Activated CD4-positive, alpha-beta T cell treated with anti-CD3 and anti-CD28 coated beads, Interleukin-2, amount 10 ng/mL, durations not matched to agents 7 days and 5 days (primary cell): ENCODE data around the gene RGS17. TPM values are rescaled to one million over a fixed set of nuclear protein-coding genes. Genes with fewer than 3 reads are reported as not detected.
A peak's percentile ranks its signal among the peaks of the same experiment; 100 is the strongest.
"Not testable (repeated sequence)": the region's sequence is repeated elsewhere in the genome, so short reads cannot be mapped to it uniquely, and the experiment has no call there.

Source experiments
- CTCF ChIA-PET: fragments of 350-600 bp; sonication (Branson Sonifier 250); formaldehyde crosslinking; loops from one replicate; lab custom pipeline; 2021; ENCODE audit warnings: antibody characterized with exemption; lab: Charles Lee
- POLR2A ChIA-PET: fragments of 350-600 bp; sonication (Branson Sonifier 250); formaldehyde crosslinking; loops from one replicate; lab custom pipeline; 2021; ENCODE audit warnings: antibody characterized with exemption; lab: Charles Lee
- DNase-seq: peaks from one replicate; pipeline ENCODE4 v3.0.0-alpha.2; 2020
- H3K27ac Mint-ChIP-seq: one replicate; pipeline ENCODE4 v1.8.0; 2021; ENCODE audit warnings: mild to moderate bottlenecking, moderate library complexity, mixed read lengths
- H3K27me3 Mint-ChIP-seq: one replicate; pipeline ENCODE4 v1.8.0; 2021; ENCODE audit warnings: mixed read lengths
- H3K36me3 Mint-ChIP-seq: one replicate; pipeline ENCODE4 v1.8.0; 2021; ENCODE audit warnings: low read depth, mixed read lengths
- H3K4me1 Mint-ChIP-seq: one replicate; pipeline ENCODE4 v1.8.0; 2021; ENCODE audit warnings: mixed read lengths
- H3K4me3 Mint-ChIP-seq: one replicate; pipeline ENCODE4 v1.8.0; 2021; ENCODE audit warnings: mild to moderate bottlenecking, moderate library complexity, mixed read lengths
- H3K9me3 Mint-ChIP-seq: one replicate; pipeline ENCODE4 v1.8.0; 2021; ENCODE audit warnings: mixed read lengths
- total RNA-seq, 2 experiments: library from RNA; stranded (reverse); gene quantifications; one replicate each; pipeline ENCODE4 v1.2.3, GENCODE V29; 2021

RGS17 gene
- total RNA-seq, 2 experiments from 2014 or later, result not detected

DNA sequence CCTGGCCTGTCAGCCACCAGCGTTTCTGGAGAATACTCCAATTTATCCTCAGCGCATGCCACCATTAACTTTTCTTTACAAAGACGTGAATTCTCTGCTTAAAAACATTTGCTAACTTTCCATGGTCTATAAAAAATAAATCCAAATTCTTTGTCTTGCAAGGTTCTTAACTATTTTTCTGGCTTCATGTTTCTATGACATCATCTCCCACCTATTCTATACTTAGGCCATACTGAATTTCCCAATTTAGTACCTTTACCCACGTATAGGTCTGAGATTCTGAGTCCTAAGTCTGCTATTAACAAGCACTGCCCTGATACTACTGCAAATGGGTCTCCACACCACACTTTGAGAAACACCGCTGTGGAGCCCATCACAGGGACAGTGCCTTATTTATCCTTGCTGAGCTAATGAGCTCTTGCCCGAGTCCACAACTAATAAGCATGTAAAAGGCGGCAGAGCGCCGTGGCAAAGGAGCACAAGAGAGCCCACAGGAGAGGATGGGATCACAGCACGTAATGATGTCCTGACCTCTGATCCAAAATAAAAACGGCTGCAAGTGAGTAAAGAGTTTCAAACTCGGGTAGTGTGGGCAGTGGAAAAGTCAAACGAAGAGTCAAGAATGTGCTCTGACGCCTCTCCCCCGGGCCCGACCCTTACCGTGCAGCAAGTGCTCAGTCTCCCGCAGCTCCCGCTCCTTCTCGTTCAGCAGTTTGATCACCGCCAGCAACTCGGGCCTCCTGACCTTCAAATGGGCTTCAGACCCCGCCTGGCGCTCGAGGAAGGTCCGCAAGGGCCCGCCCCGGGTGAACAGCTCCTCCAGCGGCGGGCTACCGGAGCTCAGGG lies 129.1 kb downstream of the RGS17 start:
- Mint-ChIP-seq H3K4me3 (peak overlapping the region; percentile 96), H3K9me3 (peaks cover 5% of the 10 kb centered on the region), H3K27ac (peak overlapping the region; percentile 95), H3K4me1 (peaks cover 43% of the 10 kb centered on the region), H3K36me3 (peaks cover 36% of the 10 kb centered on the region), H3K27me3 (peaks cover 3% of the 10 kb centered on the region)
- ChIA-PET CTCF (no interaction called here), POLR2A (interaction anchor here (0.8 kb wide), 1 partner anchor 17 kb away, joined by 4 read pairs; no protein-coding TSS in a partner anchor)
- DNase-seq, result peak; percentile 9

GRCh38 chr6:153000790-153001189 lies 130.3 kb downstream of the RGS17 start:
- H3K9me3 Mint-ChIP-seq, DNase-seq, H3K27me3 Mint-ChIP-seq, CTCF ChIA-PET: not testable (repeated sequence)
- peak overlapping the region; percentile 96 for H3K4me3 Mint-ChIP-seq
- peak overlapping the region; percentile 95 for H3K27ac Mint-ChIP-seq
- H3K36me3 Mint-ChIP-seq, result peaks cover 45% of the 10 kb centered on the region
- POLR2A ChIA-PET, result interaction anchor here (1.0 kb wide), 1 partner anchor 18 kb away, joined by 5 read pairs; the partner anchor contains the start of gene FBXO5
- H3K4me1 Mint-ChIP-seq, result peaks cover 55% of the 10 kb centered on the region

DNA sequence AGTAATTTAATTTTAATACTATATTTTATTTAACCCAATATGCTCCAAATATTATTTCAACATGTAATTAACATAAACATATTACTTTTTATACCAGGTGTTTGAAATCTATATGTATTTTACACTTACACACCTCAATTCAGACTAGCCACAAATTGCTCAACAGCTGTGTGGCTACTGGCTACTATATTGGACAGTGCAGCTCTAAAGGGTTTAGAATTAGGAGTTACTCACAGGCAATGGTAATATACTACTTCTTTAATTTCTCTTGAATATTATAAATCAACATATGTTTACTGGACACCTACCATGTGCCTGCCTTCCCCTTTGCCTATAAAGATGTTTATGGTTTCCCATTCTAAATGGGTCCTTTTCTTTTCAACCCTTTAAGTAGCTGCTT lies 130.8 kb downstream of the RGS17 start:
- Mint-ChIP-seq H3K27me3 (no peaks in the 10 kb centered on the region), H3K36me3 (peaks cover 49% of the 10 kb centered on the region), H3K4me3 (peak overlapping the region; percentile 37), H3K4me1 (peaks cover 60% of the 10 kb centered on the region), H3K27ac (peak overlapping the region; percentile 3), H3K9me3 (peaks cover 5% of the 10 kb centered on the region)
- ChIA-PET POLR2A (interaction anchor here (0.8 kb wide), 1 partner anchor 17 kb away, joined by 3 read pairs; the partner anchor contains the start of gene FBXO5), CTCF (no interaction called here)
- no peak for DNase-seq

- POLR2A ChIA-PET, result interaction anchor here (0.8 kb wide), 1 partner anchor 17 kb away, joined by 3 read pairs; the partner anchor contains the start of gene FBXO5
- H3K4me1 Mint-ChIP-seq, result peaks cover 60% of the 10 kb centered on the region
Observed at GRCh38 chr6:152999538-152999937, 131.5 kb downstream of the RGS17 start.

GRCh38 chr6:152993847-152994246 lies 137.2 kb downstream of the RGS17 start:
- CTCF ChIA-PET, result no interaction called here
- DNase-seq, result no peak
- Mint-ChIP-seq H3K9me3 (no peaks in the 10 kb centered on the region), H3K27me3 (no peaks in the 10 kb centered on the region), H3K36me3 (peaks cover 64% of the 10 kb centered on the region), H3K27ac (no peak overlapping the region), H3K4me3 (no peak overlapping the region), H3K4me1 (peaks cover 48% of the 10 kb centered on the region)
- POLR2A ChIA-PET, result no interaction called here

More at GRCh38 chr6:152999538-152999937, 131.5 kb downstream of the RGS17 start:
- DNase-seq, H3K27me3 Mint-ChIP-seq, H3K9me3 Mint-ChIP-seq: not testable (repeated sequence)
- peak overlapping the region; percentile 29 for H3K4me3 Mint-ChIP-seq
- peaks cover 52% of the 10 kb centered on the region for H3K36me3 Mint-ChIP-seq
- CTCF ChIA-PET, result interaction anchor here (0.6 kb wide), 1 partner anchor 1103 kb away, joined by 4 read pairs; no protein-coding TSS in a partner anchor
- peak overlapping the region; percentile 48 for H3K27ac Mint-ChIP-seq

DNA sequence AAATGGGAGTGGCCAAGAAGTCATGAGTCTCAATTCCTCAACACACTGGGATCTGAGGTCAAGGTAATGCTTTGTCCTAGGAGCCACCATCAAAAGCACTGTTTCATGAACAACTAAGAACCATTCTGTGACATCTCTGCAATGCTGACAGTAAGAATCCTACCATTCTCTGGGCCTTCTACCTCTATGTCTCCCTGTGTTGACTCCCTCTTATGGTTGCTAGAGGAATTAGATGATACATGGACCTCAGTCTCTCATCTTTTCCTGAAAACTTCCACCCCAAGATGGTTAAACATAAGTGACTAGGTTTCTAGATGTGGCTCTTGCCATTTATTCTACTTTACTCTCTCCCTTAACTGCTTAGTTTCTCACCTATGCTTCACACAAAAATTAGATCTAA lies 137.7 kb downstream of the RGS17 start:
- ChIA-PET POLR2A (no interaction called here), CTCF (no interaction called here)
- no peaks in the 10 kb centered on the region for H3K9me3 Mint-ChIP-seq
- peaks cover 63% of the 10 kb centered on the region for H3K36me3 Mint-ChIP-seq
- DNase-seq, result no peak
- no peaks in the 10 kb centered on the region for H3K27me3 Mint-ChIP-seq
- no peak overlapping the region for H3K4me3 Mint-ChIP-seq
- no peak overlapping the region for H3K27ac Mint-ChIP-seq
- H3K4me1 Mint-ChIP-seq, result peaks cover 45% of the 10 kb centered on the region

- POLR2A ChIA-PET, result interaction anchor here (0.5 kb wide), 1 partner anchor 8 kb away, joined by 4 read pairs; no protein-coding TSS in a partner anchor
- CTCF ChIA-PET, result no interaction called here
- Mint-ChIP-seq H3K27ac (no peak overlapping the region), H3K27me3 (no peaks in the 10 kb centered on the region), H3K9me3 (no peaks in the 10 kb centered on the region), H3K36me3 (peaks cover 33% of the 10 kb centered on the region), H3K4me1 (peaks cover 31% of the 10 kb centered on the region), H3K4me3 (no peak overlapping the region)
- no peak for DNase-seq
Observed at GRCh38 chr6:152986978-152987377, 144.1 kb downstream of the RGS17 start.

DNA sequence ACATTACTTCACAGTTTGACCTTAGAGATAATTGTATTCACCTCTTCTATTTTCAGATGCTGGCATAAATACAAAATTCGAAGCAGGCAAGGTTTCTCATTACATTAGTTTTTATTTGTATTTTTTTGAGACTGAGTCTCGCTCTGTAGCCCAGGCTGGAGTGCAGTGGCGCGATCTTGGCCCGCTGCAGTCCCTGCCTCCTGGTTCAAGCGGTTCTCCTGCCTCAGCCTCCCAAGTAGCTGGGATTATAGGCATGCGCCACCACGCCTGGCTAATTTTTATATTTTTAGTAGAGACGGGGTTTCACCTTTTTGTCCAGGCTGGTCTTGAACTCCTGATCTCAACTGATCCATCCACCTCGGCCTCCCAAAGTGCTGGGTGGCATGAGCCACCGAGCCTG lies 145.8 kb downstream of the RGS17 start:
- peaks cover 37% of the 10 kb centered on the region for H3K4me1 Mint-ChIP-seq
- not testable (repeated sequence) for H3K27me3 Mint-ChIP-seq, DNase-seq, H3K9me3 Mint-ChIP-seq
- peaks cover 39% of the 10 kb centered on the region for H3K36me3 Mint-ChIP-seq
- peak overlapping the region; percentile 60 for H3K27ac Mint-ChIP-seq
- ChIA-PET CTCF (interaction anchor here (0.9 kb wide), 1 partner anchor 13 kb away, joined by 3 read pairs; no protein-coding TSS in a partner anchor), POLR2A (interaction anchor here (0.7 kb wide), 1 partner anchor 17 kb away, joined by 4 read pairs; no protein-coding TSS in a partner anchor)
- peak overlapping the region; percentile 99 for H3K4me3 Mint-ChIP-seq

- CTCF ChIA-PET, result no interaction called here
- H3K27ac Mint-ChIP-seq, result peak overlapping the region; percentile 100
- H3K36me3 Mint-ChIP-seq, result peaks cover 37% of the 10 kb centered on the region
- POLR2A ChIA-PET, result no interaction called here
- no peaks in the 10 kb centered on the region for H3K27me3 Mint-ChIP-seq
- DNase-seq, result no peak
- peaks cover 38% of the 10 kb centered on the region for H3K4me1 Mint-ChIP-seq
- H3K4me3 Mint-ChIP-seq, result peak overlapping the region; percentile 99
- H3K9me3 Mint-ChIP-seq, result no peaks in the 10 kb centered on the region
Observed at GRCh38 chr6:152984513-152984872, 146.6 kb downstream of the RGS17 start.

GRCh38 chr6:152983637-152984512 lies 147.2 kb downstream of the RGS17 start:
- CTCF ChIA-PET, result interaction anchor here (0.7 to 1.1 kb wide), 2 partner anchors 12 to 15 kb away, joined by 3 to 4 read pairs; no protein-coding TSS in a partner anchor

DNA sequence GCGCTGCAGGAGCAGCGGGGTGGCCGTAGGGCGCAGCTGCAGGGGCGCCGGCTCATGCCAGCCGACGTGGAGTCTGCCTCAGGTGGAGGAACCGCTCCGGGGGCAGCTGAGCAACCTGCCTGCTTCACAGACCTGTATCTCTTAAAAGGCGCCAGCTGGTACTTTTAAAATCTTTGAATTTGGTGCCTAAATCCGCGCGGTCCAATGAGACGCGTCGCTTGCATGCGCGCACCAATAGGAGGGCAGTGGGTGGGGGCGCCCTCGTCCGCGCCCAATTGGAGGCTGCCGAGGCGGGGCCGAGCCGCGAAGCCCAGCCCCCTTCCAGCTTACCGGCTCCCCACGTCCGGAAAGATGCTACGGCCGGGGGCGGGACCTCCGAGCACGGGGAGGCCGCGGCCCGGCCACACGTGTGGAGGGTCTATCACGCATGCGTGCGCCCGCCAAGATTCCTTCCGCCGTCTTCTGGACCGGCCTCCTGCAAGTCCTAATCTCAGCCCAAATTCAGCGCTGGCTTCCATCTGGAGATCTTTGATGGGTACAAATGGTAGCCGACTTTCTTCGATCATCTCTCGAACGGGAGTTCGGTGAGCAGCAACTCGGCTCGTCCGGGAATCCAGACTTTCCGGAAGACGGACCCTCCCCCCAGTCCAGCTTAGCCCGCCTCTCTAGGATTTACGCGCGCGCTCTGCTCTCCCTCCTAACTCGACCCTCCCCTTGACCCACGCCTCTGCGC lies 148.0 kb downstream of the RGS17 start, which contains the start of gene FBXO5:
TSS of gene FBXO5 (minus strand) at position 138 of the 733 bp plus-strand sequence. CDS start at position 56, 82 bp downstream.
- peak; percentile 97 for DNase-seq
- H3K27ac Mint-ChIP-seq, result peak within 1 kb of the TSS; percentile 100
- CTCF ChIA-PET, result interaction anchor here (0.7 to 1.1 kb wide), 2 partner anchors 13 to 16 kb away, joined by 3 to 4 read pairs; no protein-coding TSS in a partner anchor
- H3K27me3 Mint-ChIP-seq, result no peaks in the 10 kb centered on the region
- H3K4me1 Mint-ChIP-seq, result peaks cover 50% of the 10 kb centered on the region
- no peaks in the 10 kb centered on the region for H3K9me3 Mint-ChIP-seq
- peak within 1 kb of the TSS; percentile 99 for H3K4me3 Mint-ChIP-seq
- POLR2A ChIA-PET, result interaction anchor here (0.6 to 1.4 kb wide), 6 partner anchors 10 to 1593 kb away, joined by 3 to 8 read pairs (median 5); no protein-coding TSS in a partner anchor
- H3K36me3 Mint-ChIP-seq, result peaks cover 47% of the 10 kb centered on the region

More at GRCh38 chr6:152983637-152984512, 147.2 kb downstream of the RGS17 start:
- POLR2A ChIA-PET, result interaction anchor here (1.0 to 1.4 kb wide), 3 partner anchors 11 to 1594 kb away, joined by 5 to 6 read pairs (median 5); no protein-coding TSS in a partner anchor
- peak overlapping the region; percentile 100 for H3K27ac Mint-ChIP-seq
- peaks cover 43% of the 10 kb centered on the region for H3K4me1 Mint-ChIP-seq
- no peaks in the 10 kb centered on the region for H3K9me3 Mint-ChIP-seq
- peaks cover 40% of the 10 kb centered on the region for H3K36me3 Mint-ChIP-seq
- DNase-seq, result peak; percentile 77
- H3K27me3 Mint-ChIP-seq, result no peaks in the 10 kb centered on the region
- H3K4me3 Mint-ChIP-seq, result peak overlapping the region; percentile 99
